ENCODE data around the gene ZBTB2. TPM values are rescaled to one million over a fixed set of nuclear protein-coding genes. Genes with fewer than 3 reads are reported as not detected.

ZBTB2 gene
- total RNA-seq, 2 experiments from 2014 or later = 16.4 to 17.0 TPM

- no peak overlapping the region for H3K27ac ChIP-seq (ENCODE audit: low read depth, low read length, poor library complexity, severe bottlenecking)
- H3K9me3 ChIP-seq (ENCODE audit: low read length) = no peaks in the 10 kb centered on the region
- no peaks in the 10 kb centered on the region for H4K20me1 ChIP-seq (ENCODE audit: insufficient read depth, low read length)
- H3K4me3 ChIP-seq (ENCODE audit: low read depth, low read length, poor library complexity, severe bottlenecking) = no peak overlapping the region
- no peak overlapping the region for H2AFZ ChIP-seq (ENCODE audit: low read length)
- CTCF ChIA-PET (ENCODE audit: unreplicated experiment) = no interaction called here
- no peaks in the 10 kb centered on the region for H3K79me2 ChIP-seq (ENCODE audit: insufficient read depth, low read depth, low read length)
- no peak for DNase-seq (ENCODE audit: low spot score)
- H3K36me3 ChIP-seq (ENCODE audit: insufficient read depth, low read length) = no peaks in the 10 kb centered on the region
- intact Hi-C loops (cut with micrococcal nuclease; ENCODE audit: unreplicated experiment) = loop anchor here (5.0 kb wide), 1 partner anchor 429 kb away; no protein-coding TSS in a partner anchor
- no peaks in the 10 kb centered on the region for H3K9me2 ChIP-seq (ENCODE audit: insufficient read depth, low read length)
- no peaks in the 10 kb centered on the region for H3K4me1 ChIP-seq (ENCODE audit: insufficient read depth, low read length, poor library complexity, severe bottlenecking)
- no peak overlapping the region for H3K4me2 ChIP-seq (ENCODE audit: low read length)
- POLR2A ChIA-PET = interaction anchor here (0.6 kb wide), 1 partner anchor 317 kb away, joined by 4 read pairs; no protein-coding TSS in a partner anchor
- BruUV-seq (replicated peaks) = no TSS peak
- TF ChIP-seq CTCF (conservative IDR thresholded peaks at IDR 0.05; ENCODE audit: low read length) (no peak), EZH2phosphoT487 (IDR thresholded peaks at IDR 0.05; ENCODE audit: borderline replicate concordance, low read depth, low read length) (no peak)
Measured at GRCh38 chr6:151321438-151321837, 69.9 kb downstream of the ZBTB2 start.

DNA sequence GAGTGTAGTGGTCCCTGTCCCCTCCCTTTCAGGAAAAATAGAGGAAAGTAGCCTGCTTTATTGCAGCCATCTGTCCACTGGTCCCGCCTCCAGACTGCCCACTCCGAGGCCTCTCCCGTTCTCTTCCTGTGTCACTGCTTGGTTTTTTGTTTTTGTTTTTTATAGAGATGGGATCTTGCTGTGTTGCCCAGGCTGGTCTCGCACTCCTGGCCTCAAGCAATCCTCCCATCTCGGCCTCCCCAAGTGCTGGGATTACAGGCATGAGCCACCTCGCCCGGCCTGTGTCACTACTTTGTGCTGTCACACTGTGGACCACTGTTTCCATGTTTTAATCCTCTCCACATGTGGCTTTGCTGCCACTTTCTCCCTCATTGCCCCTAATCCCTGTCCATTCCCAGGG is 71.2 kb downstream of the ZBTB2 start:
- ChIA-PET POLR2A (no interaction called here), CTCF (ENCODE audit: unreplicated experiment) (no interaction called here)
- Histone ChIP-seq H3K9me3 (ENCODE audit: low read length) (no peaks in the 10 kb centered on the region), H3K79me2 (ENCODE audit: insufficient read depth, low read depth, low read length) (no peaks in the 10 kb centered on the region), H3K27ac (ENCODE audit: low read depth, low read length, poor library complexity, severe bottlenecking) (no peak overlapping the region), H3K4me1 (ENCODE audit: insufficient read depth, low read length, poor library complexity, severe bottlenecking) (no peaks in the 10 kb centered on the region), H3K4me3 (ENCODE audit: low read depth, low read length, poor library complexity, severe bottlenecking) (no peak overlapping the region), H3K4me2 (ENCODE audit: low read length) (no peak overlapping the region), H2AFZ (ENCODE audit: low read length) (no peak overlapping the region), H3K9me2 (ENCODE audit: insufficient read depth, low read length) (no peaks in the 10 kb centered on the region), H3K36me3 (ENCODE audit: insufficient read depth, low read length) (no peaks in the 10 kb centered on the region), H4K20me1 (ENCODE audit: insufficient read depth, low read length) (no peaks in the 10 kb centered on the region)
- TF ChIP-seq CTCF (conservative IDR thresholded peaks at IDR 0.05; ENCODE audit: low read length) = no peak
- TF ChIP-seq EZH2phosphoT487 (IDR thresholded peaks at IDR 0.05; ENCODE audit: borderline replicate concordance, low read depth, low read length) = no peak
- no TSS peak for BruUV-seq (replicated peaks)
- no peak for DNase-seq (ENCODE audit: low spot score)
- intact Hi-C loops (cut with micrococcal nuclease; ENCODE audit: unreplicated experiment) = loop anchor here (5.0 kb wide), 1 partner anchor 428 kb away; no protein-coding TSS in a partner anchor

GRCh38 chr6:151317995-151318365 is 73.4 kb downstream of the ZBTB2 start:
- Histone ChIP-seq H2AFZ (ENCODE audit: low read length) (no peak overlapping the region), H4K20me1 (ENCODE audit: insufficient read depth, low read length) (no peaks in the 10 kb centered on the region), H3K4me1 (ENCODE audit: insufficient read depth, low read length, poor library complexity, severe bottlenecking) (no peaks in the 10 kb centered on the region), H3K4me3 (ENCODE audit: low read depth, low read length, poor library complexity, severe bottlenecking) (no peak overlapping the region), H3K9me3 (ENCODE audit: low read length) (no peaks in the 10 kb centered on the region), H3K4me2 (ENCODE audit: low read length) (no peak overlapping the region), H3K36me3 (ENCODE audit: insufficient read depth, low read length) (no peaks in the 10 kb centered on the region), H3K27ac (ENCODE audit: low read depth, low read length, poor library complexity, severe bottlenecking) (no peak overlapping the region), H3K9me2 (ENCODE audit: insufficient read depth, low read length) (no peaks in the 10 kb centered on the region), H3K79me2 (ENCODE audit: insufficient read depth, low read depth, low read length) (no peaks in the 10 kb centered on the region)
- BruUV-seq (replicated peaks) = no TSS peak
- no peak for DNase-seq (ENCODE audit: low spot score)
- TF ChIP-seq EZH2phosphoT487 (IDR thresholded peaks at IDR 0.05; ENCODE audit: borderline replicate concordance, low read depth, low read length) (no peak), CTCF (conservative IDR thresholded peaks at IDR 0.05; ENCODE audit: low read length) (no peak)
- CTCF ChIA-PET (ENCODE audit: unreplicated experiment) = interaction anchor here (0.6 kb wide), 1 partner anchor 472 kb away, joined by 3 read pairs; no protein-coding TSS in a partner anchor
- intact Hi-C loops (cut with micrococcal nuclease; ENCODE audit: unreplicated experiment) = no loop called here
- POLR2A ChIA-PET = interaction anchor here (0.8 kb wide), 1 partner anchor 122 kb away, joined by 3 read pairs; no protein-coding TSS in a partner anchor
